ENCODE data around the gene HLA-F. TPM values are rescaled to one million over a fixed set of nuclear protein-coding genes. Genes with fewer than 3 reads are reported as not detected.

HLA-F gene
- total and polyA plus RNA-seq, 8 donors: 15.4 to 197 (median 21.1) TPM

- Histone ChIP-seq H3K27me3 (peaks cover 0 to 11% of the 10 kb centered on the region in 2 donors), H3K4me3 (no peak overlapping the region), H3K4me1 (no peaks in the 10 kb centered on the region), H3K27ac (no peak overlapping the region), H3K36me3 (no peaks in the 10 kb centered on the region), H3K9me3 (no peaks in the 10 kb centered on the region)
- TF ChIP-seq CTCF (IDR thresholded peaks at IDR 0.05): no peak
- DNase-seq (no peak), ATAC-seq (no peak)
- intact Hi-C loops (cut with DNase I): no loop called here
Observed at GRCh38 chr6:29678114-29678513, 45.1 kb upstream of the HLA-F start.

- no peak for ATAC-seq
- no peak overlapping the region for H3K27ac ChIP-seq
- H3K4me1 ChIP-seq: no peaks in the 10 kb centered on the region
- no peak for TF ChIP-seq CTCF (IDR thresholded peaks at IDR 0.05)
- no peak overlapping the region for H3K4me3 ChIP-seq
- peaks cover 0 to 11% of the 10 kb centered on the region in 2 donors for H3K27me3 ChIP-seq
- H3K9me3 ChIP-seq: no peaks in the 10 kb centered on the region
- DNase-seq: no peak
- intact Hi-C loops (cut with DNase I): no loop called here
- H3K36me3 ChIP-seq: no peaks in the 10 kb centered on the region
Observed at GRCh38 chr6:29679962-29680361, 43.3 kb upstream of the HLA-F start.

- TF ChIP-seq CTCF (IDR thresholded peaks at IDR 0.05): no peak
Observed at GRCh38 chr6:29680416-29680815, 42.8 kb upstream of the HLA-F start.

GRCh38 chr6:29680904-29681303, 42.3 kb upstream of the HLA-F start, which contains the start of gene ZFP57:
ZFP57 (minus strand) TSS chr6:29681152; CDS start chr6:29677003, 4,149 bp downstream.
- Histone ChIP-seq H3K27me3 (peaks cover 0 to 19% of the 10 kb centered on the region in 2 donors), H3K4me1 (no peaks in the 10 kb centered on the region), H3K27ac (no peak within 1 kb of the TSS), H3K9me3 (no peaks in the 10 kb centered on the region), H3K4me3 (no peak within 1 kb of the TSS), H3K36me3 (no peaks in the 10 kb centered on the region)
- intact Hi-C loops (cut with DNase I): no loop called here
- ATAC-seq (no peak), DNase-seq (no peak)
- no peak for TF ChIP-seq CTCF (IDR thresholded peaks at IDR 0.05)

More at GRCh38 chr6:29680416-29680815, 42.8 kb upstream of the HLA-F start:
- Histone ChIP-seq H3K36me3 (no peaks in the 10 kb centered on the region), H3K4me3 (no peak overlapping the region), H3K27me3 (peaks cover 0 to 14% of the 10 kb centered on the region in 2 donors), H3K4me1 (no peaks in the 10 kb centered on the region), H3K27ac (no peak overlapping the region), H3K9me3 (no peaks in the 10 kb centered on the region)
- intact Hi-C loops (cut with DNase I): no loop called here
- ATAC-seq (no peak), DNase-seq (no peak)

- intact Hi-C loops (cut with DNase I): no loop called here
- H3K4me3 ChIP-seq: no peak overlapping the region
- no peaks in the 10 kb centered on the region for H3K36me3 ChIP-seq
- H3K4me1 ChIP-seq: no peaks in the 10 kb centered on the region
- no peak for TF ChIP-seq CTCF (IDR thresholded peaks at IDR 0.05)
- H3K9me3 ChIP-seq: no peaks in the 10 kb centered on the region
- H3K27me3 ChIP-seq: peaks cover 0 to 24% of the 10 kb centered on the region in 2 donors
- no peak for DNase-seq
- no peak for ATAC-seq
- H3K27ac ChIP-seq: no peak overlapping the region
Observed at GRCh38 chr6:29681811-29682210, 41.4 kb upstream of the HLA-F start.
